Transverse colon (tissue), 4 donors: Measurements from ENCODE around the gene GRIA3.

Experiments
- EP300 ChIP-seq: sonication (generic); formaldehyde crosslinking; IDR thresholded peaks from one replicate; pipeline ENCODE4 v1.6.1; 2017; ENCODE audit warnings: antibody characterized with exemption, low read depth
- POLR2A ChIP-seq: fragments of 450-650 bp; IDR thresholded peaks from one replicate; pipeline ENCODE4 v1.6.1; 2016; ENCODE audit warnings: antibody characterized with exemption, mild to moderate bottlenecking, moderate library complexity
- POLR2AphosphoS5 ChIP-seq, 3 donors: sonication (generic); formaldehyde crosslinking; IDR thresholded peaks; one replicate each; pipeline ENCODE4 v1.6.1; 2016; ENCODE audit warnings: antibody characterized with exemption in 3 of 3
- TF ChIP-seq, protein P1 (sequence below), 5 experiments: fragments of 200-600 bp in 3 of 5; fragments of 450-650 bp in 2 of 5; sonication (generic) in 3 of 5; IDR thresholded peaks; 1 replicate in 2 of 5; 2 replicates in 3 of 5; pipeline ENCODE4 v1.5.1; 2016 to 2017; ENCODE audit warnings: antibody characterized with exemption in 5 of 5, inconsistent platforms in 3 of 5, mild to moderate bottlenecking in 2 of 5, moderate library complexity in 1 of 5

DNA sequence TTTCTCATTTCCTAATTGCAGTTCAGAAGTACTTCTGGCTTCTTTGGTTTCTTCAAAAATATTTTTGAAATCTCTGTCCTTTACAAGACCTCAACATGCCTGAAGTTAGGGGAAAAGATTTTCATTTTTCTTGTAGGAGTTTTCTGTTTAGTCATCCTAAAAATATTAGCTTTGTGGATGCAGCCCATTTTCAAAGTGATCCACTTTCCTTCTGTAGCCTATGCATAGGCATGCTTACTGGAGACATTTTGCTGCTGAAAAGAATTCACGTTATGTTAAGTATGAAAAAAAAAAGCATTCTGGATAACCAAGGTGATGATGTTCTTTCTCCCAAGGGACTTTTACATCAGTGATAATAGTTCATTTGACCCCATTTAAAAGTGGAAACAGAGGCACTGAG lies 303.2 kb downstream of the GRIA3 start:
- TF ChIP-seq, protein P1, sequence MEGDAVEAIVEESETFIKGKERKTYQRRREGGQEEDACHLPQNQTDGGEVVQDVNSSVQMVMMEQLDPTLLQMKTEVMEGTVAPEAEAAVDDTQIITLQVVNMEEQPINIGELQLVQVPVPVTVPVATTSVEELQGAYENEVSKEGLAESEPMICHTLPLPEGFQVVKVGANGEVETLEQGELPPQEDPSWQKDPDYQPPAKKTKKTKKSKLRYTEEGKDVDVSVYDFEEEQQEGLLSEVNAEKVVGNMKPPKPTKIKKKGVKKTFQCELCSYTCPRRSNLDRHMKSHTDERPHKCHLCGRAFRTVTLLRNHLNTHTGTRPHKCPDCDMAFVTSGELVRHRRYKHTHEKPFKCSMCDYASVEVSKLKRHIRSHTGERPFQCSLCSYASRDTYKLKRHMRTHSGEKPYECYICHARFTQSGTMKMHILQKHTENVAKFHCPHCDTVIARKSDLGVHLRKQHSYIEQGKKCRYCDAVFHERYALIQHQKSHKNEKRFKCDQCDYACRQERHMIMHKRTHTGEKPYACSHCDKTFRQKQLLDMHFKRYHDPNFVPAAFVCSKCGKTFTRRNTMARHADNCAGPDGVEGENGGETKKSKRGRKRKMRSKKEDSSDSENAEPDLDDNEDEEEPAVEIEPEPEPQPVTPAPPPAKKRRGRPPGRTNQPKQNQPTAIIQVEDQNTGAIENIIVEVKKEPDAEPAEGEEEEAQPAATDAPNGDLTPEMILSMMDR (IDR thresholded peaks at IDR 0.05) = no peak
- TF ChIP-seq POLR2A (no peak), POLR2AphosphoS5 (IDR thresholded peaks at IDR 0.05) (no peak), EP300 (no peak)
